ENCODE measurements around the gene PRKAG2.

The PRKAG2 gene

DNA sequence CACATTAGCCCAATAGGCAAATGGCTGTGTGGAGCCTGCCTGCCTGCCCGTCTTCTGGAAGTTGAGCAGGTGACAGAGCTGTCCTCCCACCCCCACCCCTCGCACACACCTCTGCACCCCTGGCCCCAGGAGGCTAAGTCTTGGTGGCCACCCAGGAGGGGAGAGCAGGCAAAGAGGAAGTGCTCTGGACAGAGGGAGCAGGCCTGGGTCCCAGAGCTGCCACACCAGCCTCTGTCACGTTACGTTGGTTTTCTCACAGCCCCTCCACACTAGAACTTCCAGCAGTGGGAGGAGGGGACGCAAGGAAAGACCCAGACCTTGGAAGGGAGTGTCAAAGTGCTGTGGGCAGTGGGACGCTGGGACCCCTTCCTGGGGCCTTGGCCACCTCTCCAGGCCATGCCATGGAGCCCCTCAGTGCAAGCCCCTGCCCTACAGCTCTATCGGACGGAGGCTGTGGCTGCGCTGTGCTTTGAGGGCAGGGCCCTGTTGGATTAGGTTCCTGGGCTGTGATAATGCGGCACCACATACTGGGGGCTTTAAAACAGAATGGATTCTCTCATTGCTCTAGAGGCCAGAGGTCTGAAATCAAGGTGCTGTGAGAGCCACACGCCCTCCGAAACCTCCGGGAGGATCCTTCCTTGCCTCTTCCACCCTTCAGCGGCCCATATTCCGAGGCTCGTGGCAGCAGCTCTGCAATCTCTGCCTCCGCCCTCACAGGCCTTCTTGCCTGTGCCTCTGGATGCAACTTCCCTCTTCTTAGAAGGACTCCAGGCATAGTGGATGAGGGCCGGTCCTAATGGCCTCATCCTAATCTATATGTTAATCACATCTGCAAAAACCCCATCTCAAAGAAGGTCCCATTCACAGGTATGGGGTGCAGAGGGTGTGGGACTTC lies 9.9 kb downstream of the PRKAG2 start:
- Histone ChIP-seq H3K4me3 (ENCODE audit: low read length, poor library complexity, severe bottlenecking) (no peak overlapping the region), H3K36me3 (ENCODE audit: insufficient read depth, low read length) (no peaks in the 10 kb centered on the region), H3K9me3 (ENCODE audit: insufficient read depth, low read depth, low read length) (no peaks in the 10 kb centered on the region), H3K4me2 (ENCODE audit: low read depth, low read length, poor library complexity, severe bottlenecking) (no peak overlapping the region), H3F3A (ENCODE audit: low read depth) (no peaks in the 10 kb centered on the region), H3K9ac (ENCODE audit: low read depth, low read length, poor library complexity, severe bottlenecking) (no peak overlapping the region), H4K20me1 (ENCODE audit: insufficient read depth, low read length, poor library complexity, severe bottlenecking) (no peaks in the 10 kb centered on the region), H2AFZ (ENCODE audit: low read length) (no peak overlapping the region), H3K9me2 (replicated peaks; ENCODE audit: low read depth, low read length) (no peaks in the 10 kb centered on the region), H3K79me2 (ENCODE audit: insufficient read depth, low read length) (no peaks in the 10 kb centered on the region), H3K27me3 (ENCODE audit: insufficient read depth, low read length, poor library complexity, severe bottlenecking) (no peaks in the 10 kb centered on the region), H3K4me1 (ENCODE audit: insufficient read depth, low read length, poor library complexity, severe bottlenecking) (no peaks in the 10 kb centered on the region)
- no peak for TF ChIP-seq EZH2phosphoT487 (IDR thresholded peaks at IDR 0.05; ENCODE audit: borderline replicate concordance)
- no peak for TF ChIP-seq CTCF (conservative IDR thresholded peaks at IDR 0.05; ENCODE audit: low read length)

DNA sequence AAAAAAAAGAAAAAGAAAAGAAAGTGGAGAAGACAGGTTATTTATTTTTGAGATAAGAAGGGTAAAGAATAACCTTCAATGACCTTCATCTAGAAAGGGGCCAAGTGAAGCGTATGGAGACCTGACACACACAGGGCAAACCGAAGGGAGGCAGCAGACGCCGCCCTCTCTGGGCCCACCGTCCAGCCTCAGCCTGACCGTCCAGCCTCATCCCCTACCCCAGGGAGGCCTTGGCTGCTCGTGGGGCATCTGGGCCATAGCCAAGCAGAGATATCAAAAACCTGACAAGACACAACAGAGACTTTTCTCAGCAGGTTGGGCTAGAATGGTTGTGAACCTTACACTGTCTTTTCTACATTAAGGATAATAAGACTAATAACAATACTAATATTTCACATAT lies 10.9 kb downstream of the PRKAG2 start:
- Histone ChIP-seq H3K79me2 (ENCODE audit: insufficient read depth, low read length) (no peaks in the 10 kb centered on the region), H3K27me3 (ENCODE audit: insufficient read depth, low read length, poor library complexity, severe bottlenecking) (no peaks in the 10 kb centered on the region), H3F3A (ENCODE audit: low read depth) (no peaks in the 10 kb centered on the region), H3K9me2 (replicated peaks; ENCODE audit: low read depth, low read length) (no peaks in the 10 kb centered on the region), H2AFZ (ENCODE audit: low read length) (no peak overlapping the region), H4K20me1 (ENCODE audit: insufficient read depth, low read length, poor library complexity, severe bottlenecking) (no peaks in the 10 kb centered on the region), H3K9ac (ENCODE audit: low read depth, low read length, poor library complexity, severe bottlenecking) (no peak overlapping the region), H3K4me3 (ENCODE audit: low read length, poor library complexity, severe bottlenecking) (no peak overlapping the region), H3K36me3 (ENCODE audit: insufficient read depth, low read length) (no peaks in the 10 kb centered on the region), H3K4me1 (ENCODE audit: insufficient read depth, low read length, poor library complexity, severe bottlenecking) (no peaks in the 10 kb centered on the region), H3K9me3 (ENCODE audit: insufficient read depth, low read depth, low read length) (no peaks in the 10 kb centered on the region), H3K4me2 (ENCODE audit: low read depth, low read length, poor library complexity, severe bottlenecking) (no peak overlapping the region)
- no peak for TF ChIP-seq EZH2phosphoT487 (IDR thresholded peaks at IDR 0.05; ENCODE audit: borderline replicate concordance)
- no peak for TF ChIP-seq CTCF (conservative IDR thresholded peaks at IDR 0.05; ENCODE audit: low read length)

- no peaks in the 10 kb centered on the region for H3K27me3 ChIP-seq (ENCODE audit: insufficient read depth, low read length, poor library complexity, severe bottlenecking)
- TF ChIP-seq CTCF (conservative IDR thresholded peaks at IDR 0.05; ENCODE audit: low read length) (no peak), EZH2phosphoT487 (IDR thresholded peaks at IDR 0.05; ENCODE audit: borderline replicate concordance) (no peak)
These were observed 11.7 kb downstream of the PRKAG2 start for GRCh38 chr7:151865070-151865670.

More at GRCh38 chr7:151865070-151865670, 11.7 kb downstream of the PRKAG2 start:
- H3K4me2 ChIP-seq (ENCODE audit: low read depth, low read length, poor library complexity, severe bottlenecking) = no peak overlapping the region
- H3F3A ChIP-seq (ENCODE audit: low read depth) = no peaks in the 10 kb centered on the region
- H3K4me3 ChIP-seq (ENCODE audit: low read length, poor library complexity, severe bottlenecking) = no peak overlapping the region
- H3K4me1 ChIP-seq (ENCODE audit: insufficient read depth, low read length, poor library complexity, severe bottlenecking) = no peaks in the 10 kb centered on the region
- H4K20me1 ChIP-seq (ENCODE audit: insufficient read depth, low read length, poor library complexity, severe bottlenecking) = no peaks in the 10 kb centered on the region
- no peaks in the 10 kb centered on the region for H3K36me3 ChIP-seq (ENCODE audit: insufficient read depth, low read length)
- no peaks in the 10 kb centered on the region for H3K9me3 ChIP-seq (ENCODE audit: insufficient read depth, low read depth, low read length)
- H2AFZ ChIP-seq (ENCODE audit: low read length) = no peak overlapping the region
- no peaks in the 10 kb centered on the region for H3K79me2 ChIP-seq (ENCODE audit: insufficient read depth, low read length)
- no peaks in the 10 kb centered on the region for H3K9me2 ChIP-seq (replicated peaks; ENCODE audit: low read depth, low read length)
- H3K9ac ChIP-seq (ENCODE audit: low read depth, low read length, poor library complexity, severe bottlenecking) = no peak overlapping the region
